Breast epithelium (tissue), 4 donors: Measurements from ENCODE around the gene RELCH. TPM values are rescaled to one million over a fixed set of nuclear protein-coding genes. Genes with fewer than 3 reads are reported as not detected.

Experiments
- DNase-seq, 2 donors: peaks; one replicate each; pipeline ENCODE4 v3.0.0-alpha.2; 2019; ENCODE audit warnings: low spot score in 2 of 2
- H3K27ac ChIP-seq, 2 donors: fragments of 200-600 bp; sonication (generic) in 1 of 2; one replicate each; pipeline ENCODE4 v1.5.1; 2016 to 2019; ENCODE audit warnings: mild to moderate bottlenecking in 1 of 2
- H3K27me3 ChIP-seq, 2 donors: fragments of 200-600 bp; sonication (generic) in 1 of 2; one replicate each; pipeline versions ENCODE4 v1.5.1 to v1.6.0; 2017 to 2019; ENCODE audit warnings: control low read depth in 1 of 2, mild to moderate bottlenecking in 1 of 2
- H3K36me3 ChIP-seq: fragments of 200-600 bp; one replicate; pipeline ENCODE4 v1.5.1; 2019
- H3K4me1 ChIP-seq, 2 donors: fragments of 200-600 bp; sonication (generic); one replicate each; pipeline ENCODE4 v1.5.1; 2016 to 2019; ENCODE audit warnings: control low read depth in 1 of 2
- H3K4me3 ChIP-seq, 3 donors: fragments of 200-600 bp; sonication (generic); 1 replicate in 2 of 3; 2 replicates in 1 of 3; pipeline ENCODE4 v1.5.1; 2016 to 2019; ENCODE audit warnings: mild to moderate bottlenecking in 3 of 3, moderate library complexity in 2 of 3
- H3K9me3 ChIP-seq, 2 donors: fragments of 200-600 bp; sonication (generic) in 1 of 2; one replicate each; pipeline ENCODE4 v1.5.1; 2016 to 2019; ENCODE audit warnings: control low read depth in 1 of 2
- CTCF ChIP-seq, 3 donors: fragments of 450-650 bp; IDR thresholded peaks; one replicate each; pipeline ENCODE4 v1.5.1; 2016 to 2017; ENCODE audit warnings: antibody characterized with exemption in 3 of 3, mild to moderate bottlenecking in 3 of 3, moderate library complexity in 3 of 3
- POLR2A ChIP-seq: fragments of 450-650 bp; IDR thresholded peaks from one replicate; pipeline ENCODE4 v1.6.1; 2016; ENCODE audit warnings: antibody characterized with exemption, mild to moderate bottlenecking, moderate library complexity
- POLR2AphosphoS5 ChIP-seq, 3 donors: sonication (generic); formaldehyde crosslinking; IDR thresholded peaks; one replicate each; pipeline ENCODE4 v1.6.1; 2017; ENCODE audit warnings: antibody characterized with exemption in 3 of 3
- intact Hi-C: fragments of 100-400 bp; cut with DNase I; formaldehyde crosslinking; loops from one replicate; pipeline ENCODE4 v1.15.1; 2023; ENCODE audit warnings: low total_unique reads
- total RNA-seq, 3 donors: library from RNA; depleted of rRNA; stranded (reverse); fragments of >200 nt; gene quantifications; one replicate each; pipeline ENCODE4 v1.1.0, GENCODE V29; 2016

Gene RELCH
- total RNA-seq, 3 donors from 2014 or later: 33.0 to 69.4 (median 45.9) TPM

GRCh38 chr18:62248313-62248712, 61.3 kb downstream of the RELCH start:
- H3K4me3 ChIP-seq: no peak overlapping the region
- intact Hi-C loops: no loop called here
- H3K4me1 ChIP-seq: no peaks in the 10 kb centered on the region
- H3K36me3 ChIP-seq: no peaks in the 10 kb centered on the region
- H3K27ac ChIP-seq: no peak overlapping the region
- H3K27me3 ChIP-seq: no peaks in the 10 kb centered on the region
- H3K9me3 ChIP-seq: no peaks in the 10 kb centered on the region
- TF ChIP-seq CTCF (IDR thresholded peaks at IDR 0.05) (no peak), POLR2A (no peak), POLR2AphosphoS5 (IDR thresholded peaks at IDR 0.05) (no peak)
- no peak for DNase-seq

GRCh38 chr18:62249478-62250097, 62.5 kb downstream of the RELCH start:
- no peaks in the 10 kb centered on the region for H3K9me3 ChIP-seq
- no peaks in the 10 kb centered on the region for H3K27me3 ChIP-seq
- H3K4me1 ChIP-seq: no peaks in the 10 kb centered on the region
- peak; percentile 45 to 68 (median 68) for TF ChIP-seq CTCF (IDR thresholded peaks at IDR 0.05)
- TF ChIP-seq POLR2A: no peak
- intact Hi-C loops: no loop called here
- H3K4me3 ChIP-seq: no peak overlapping the region
- H3K36me3 ChIP-seq: no peaks in the 10 kb centered on the region
- H3K27ac ChIP-seq: no peak overlapping the region
- peak; percentile 64 to 73 for DNase-seq

- H3K36me3 ChIP-seq: no peaks in the 10 kb centered on the region
- intact Hi-C loops: no loop called here
- TF ChIP-seq CTCF (IDR thresholded peaks at IDR 0.05) (no peak), POLR2A (no peak), POLR2AphosphoS5 (IDR thresholded peaks at IDR 0.05) (no peak)
- H3K27me3 ChIP-seq: no peaks in the 10 kb centered on the region
- no peaks in the 10 kb centered on the region for H3K4me1 ChIP-seq
- DNase-seq: no peak
- H3K27ac ChIP-seq: no peak overlapping the region
- no peak overlapping the region for H3K4me3 ChIP-seq
- no peaks in the 10 kb centered on the region for H3K9me3 ChIP-seq
These were observed 63.4 kb downstream of the RELCH start for GRCh38 chr18:62250475-62250874.

- intact Hi-C loops: no loop called here
- Histone ChIP-seq H3K4me3 (no peak overlapping the region), H3K9me3 (no peaks in the 10 kb centered on the region), H3K36me3 (peaks cover 7% of the 10 kb centered on the region), H3K4me1 (no peaks in the 10 kb centered on the region), H3K27me3 (no peaks in the 10 kb centered on the region), H3K27ac (no peak overlapping the region)
- TF ChIP-seq POLR2A (no peak), POLR2AphosphoS5 (IDR thresholded peaks at IDR 0.05) (no peak), CTCF (IDR thresholded peaks at IDR 0.05) (no peak)
- DNase-seq: no peak
These were observed 71.0 kb downstream of the RELCH start for GRCh38 chr18:62258093-62258492.

- TF ChIP-seq CTCF (IDR thresholded peaks at IDR 0.05): no peak
- no peak for TF ChIP-seq POLR2A
- H3K4me3 ChIP-seq: no peak overlapping the region
- no peak for DNase-seq
- H3K9me3 ChIP-seq: no peaks in the 10 kb centered on the region
- H3K36me3 ChIP-seq: peaks cover 7% of the 10 kb centered on the region
- intact Hi-C loops: no loop called here
- H3K27ac ChIP-seq: no peak overlapping the region
- no peaks in the 10 kb centered on the region for H3K27me3 ChIP-seq
- no peaks in the 10 kb centered on the region for H3K4me1 ChIP-seq
These were observed 71.6 kb downstream of the RELCH start for GRCh38 chr18:62258616-62259015.
